Prostate gland (tissue), 2 donors: Measurements from ENCODE around the gene STAT1.

ENCODE experiments used
- CTCF ChIP-seq, 4 experiments: fragments of 200-600 bp in 2 of 4; fragments of 450-650 bp in 2 of 4; sonication (generic) in 2 of 4; IDR thresholded peaks; 1 replicate in 3 of 4; 2 replicates in 1 of 4; pipeline ENCODE4 v1.5.1; 2016 to 2019; ENCODE audit warnings: antibody characterized with exemption in 4 of 4, mild to moderate bottlenecking in 2 of 4, moderate library complexity in 2 of 4
- POLR2A ChIP-seq: fragments of 450-650 bp; IDR thresholded peaks from one replicate; pipeline ENCODE4 v1.6.1; 2016; ENCODE audit warnings: antibody characterized with exemption, mild to moderate bottlenecking

GRCh38 chr2:190973262-190973661 lies 40.7 kb downstream of the STAT1 start:
- TF ChIP-seq CTCF (IDR thresholded peaks at IDR 0.05), result no peak
- no peak for TF ChIP-seq POLR2A
